NCI-H526 treated with DMSO at 0.1 percent for 48 hours (cell line): Measurements from ENCODE around the gene STK38.
"Not testable (repeated sequence)": the region's sequence is repeated elsewhere in the genome, so short reads cannot be mapped to it uniquely, and the experiment has no call there.

Source experiments
- DNase-seq: peaks from one replicate; lab custom pipeline; 2025; lab: John Stamatoyannopoulos, UW

STK38 gene

DNA sequence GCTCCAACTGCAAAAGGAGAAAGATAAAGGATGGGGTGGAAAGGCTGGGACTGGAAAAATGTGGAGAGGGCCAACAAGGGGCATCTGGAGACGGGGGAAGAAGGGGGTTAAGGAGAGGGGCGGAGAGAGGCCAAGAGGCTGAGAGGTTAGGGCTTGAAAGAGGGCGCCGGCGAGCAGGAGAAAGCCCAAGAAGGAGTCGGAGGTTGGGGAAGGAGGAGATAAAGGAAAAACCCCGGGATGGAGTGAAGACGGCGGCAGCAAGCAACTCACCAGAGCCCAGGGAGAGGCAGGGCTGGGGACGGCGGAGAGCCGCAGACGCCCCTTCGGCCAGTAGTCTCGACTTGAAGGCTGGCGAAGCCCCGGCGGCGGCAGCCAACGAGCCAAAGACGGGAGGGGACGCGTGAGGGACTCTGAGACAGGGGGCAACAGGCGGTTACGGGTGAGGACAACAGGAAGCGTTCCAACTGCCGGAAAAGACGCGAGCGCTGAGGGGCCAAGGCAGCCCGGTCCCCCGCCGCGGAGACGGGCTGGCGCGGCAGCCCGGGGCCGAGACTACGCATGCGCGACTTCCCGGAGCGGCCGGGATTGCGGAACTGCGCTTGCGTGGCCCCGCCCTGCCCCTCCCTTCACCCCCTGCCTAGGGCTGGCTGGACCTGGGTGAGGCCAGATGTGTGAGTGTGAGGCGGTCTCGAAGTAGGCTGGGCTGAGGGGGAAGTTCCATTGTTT lies at the start of gene STK38:
Gene STK38, minus strand, starts transcription at position 560 of the 726 bp plus-strand sequence. CDS start 7,277 bp downstream, outside the sequence.
- peak; percentile 79 for DNase-seq

- DNase-seq = no peak
Observed at GRCh38 chr6:36596356-36596755, 49.1 kb upstream of the STK38 start.

DNA sequence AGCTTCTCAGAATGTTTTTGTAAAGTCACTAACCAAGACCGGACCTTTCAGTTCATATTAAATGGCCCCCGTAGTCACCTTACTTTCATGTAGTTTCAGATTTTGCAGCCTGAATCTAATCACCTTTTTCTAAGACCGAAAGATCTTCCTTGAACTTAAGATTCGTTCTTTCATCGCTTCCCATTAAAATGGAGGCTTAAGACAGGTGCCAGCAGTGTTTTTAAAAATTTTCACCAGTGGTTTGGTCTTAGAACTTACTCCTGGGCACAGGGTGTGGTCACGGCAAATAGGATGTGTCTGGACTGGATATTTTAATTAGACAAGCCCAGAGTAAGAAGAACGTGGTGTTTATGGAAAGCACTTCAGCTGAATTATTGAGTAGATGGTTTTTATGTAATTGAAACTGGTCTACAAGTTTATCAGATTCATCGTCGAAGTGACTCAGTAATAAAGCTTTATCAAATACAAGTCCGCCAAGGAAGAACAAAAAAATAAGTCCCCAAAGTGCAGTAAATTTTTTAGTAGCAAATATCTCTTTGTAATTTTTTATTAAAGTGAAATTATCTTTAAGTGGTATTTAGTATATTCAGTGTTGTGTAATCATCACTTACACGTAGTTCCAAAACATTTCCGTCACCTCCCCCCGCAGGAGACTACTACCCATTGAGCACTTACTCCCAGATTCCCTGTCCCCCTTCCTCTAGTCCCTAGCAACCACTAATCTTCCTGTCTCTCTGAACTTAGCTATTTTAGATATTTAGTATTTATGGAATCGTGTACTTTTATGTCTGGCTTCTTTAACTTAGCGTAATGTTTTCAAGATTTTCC lies 47.8 kb upstream of the STK38 start:
- DNase-seq = peak; percentile 34

- peak; percentile 98 for DNase-seq
Observed at GRCh38 chr6:36594029-36594815, 46.9 kb upstream of the STK38 start, which contains the start of gene SRSF3. Gene SRSF3 (plus strand): TSS chr6:36594362. CDS start chr6:36596763, 2,401 bp downstream.

- DNase-seq = peak; percentile 94
Observed at GRCh38 chr6:36593569-36594028, 46.3 kb upstream of the STK38 start.

DNA sequence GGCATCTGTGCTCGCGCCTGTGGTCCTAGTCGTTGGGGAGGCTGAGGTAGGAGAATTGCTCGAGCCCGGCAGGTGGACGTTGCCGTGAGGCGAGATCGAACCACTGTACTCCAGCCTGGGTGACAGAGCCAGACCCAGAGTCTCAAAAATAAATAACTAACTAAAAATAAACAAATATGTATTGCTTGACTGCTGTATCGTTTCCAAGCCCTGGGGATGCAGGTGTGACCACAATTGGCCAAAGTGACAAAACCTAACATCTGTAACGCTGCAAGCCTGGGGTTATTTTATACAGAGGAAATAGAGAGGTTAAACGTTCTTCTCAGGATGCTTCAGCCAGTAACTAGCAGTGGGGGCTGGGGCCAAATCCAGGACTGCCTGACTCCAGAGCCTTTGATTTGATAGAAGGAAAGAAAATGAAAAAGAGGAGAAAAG lies 45.0 kb upstream of the STK38 start:
- DNase-seq = no peak

DNA sequence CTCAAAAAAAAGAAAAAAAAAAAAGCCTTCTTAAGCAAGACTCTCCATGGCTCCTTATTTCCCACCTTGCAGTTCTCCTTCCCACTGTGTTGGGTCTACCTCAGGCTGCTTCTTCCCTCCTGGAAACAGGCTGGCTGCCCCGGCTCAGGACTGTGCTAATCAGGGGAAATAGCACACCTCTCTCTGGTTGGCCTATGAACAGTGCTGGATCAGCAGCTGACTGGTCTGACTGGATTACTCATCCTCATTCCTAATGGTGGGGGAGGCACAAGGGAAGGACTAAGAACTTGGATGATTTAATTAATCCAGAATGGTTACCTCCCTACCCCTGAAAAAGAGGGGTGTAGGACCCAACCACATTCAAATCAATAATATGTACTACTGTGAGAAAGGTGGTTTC lies 43.0 kb upstream of the STK38 start:
- DNase-seq = no peak

DNA sequence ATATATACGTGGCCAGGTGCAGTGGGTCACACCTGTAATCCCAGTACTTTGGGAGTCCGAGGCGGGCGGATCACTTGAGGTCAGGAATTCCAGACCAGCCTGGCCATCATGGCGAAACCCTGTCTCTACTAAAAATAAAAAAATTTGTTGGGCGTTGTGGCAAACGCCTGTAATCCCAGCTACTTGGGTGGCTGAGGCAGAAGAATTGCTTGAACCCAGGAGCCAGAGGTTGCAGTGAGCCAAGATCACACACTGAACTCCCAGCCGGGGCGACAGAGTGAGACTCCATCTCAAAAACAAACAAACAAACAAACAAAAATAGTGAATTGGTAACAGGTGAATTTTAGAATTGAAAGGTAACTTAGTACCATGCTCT lies 41.7 kb upstream of the STK38 start:
- DNase-seq = not testable (repeated sequence)

DNA sequence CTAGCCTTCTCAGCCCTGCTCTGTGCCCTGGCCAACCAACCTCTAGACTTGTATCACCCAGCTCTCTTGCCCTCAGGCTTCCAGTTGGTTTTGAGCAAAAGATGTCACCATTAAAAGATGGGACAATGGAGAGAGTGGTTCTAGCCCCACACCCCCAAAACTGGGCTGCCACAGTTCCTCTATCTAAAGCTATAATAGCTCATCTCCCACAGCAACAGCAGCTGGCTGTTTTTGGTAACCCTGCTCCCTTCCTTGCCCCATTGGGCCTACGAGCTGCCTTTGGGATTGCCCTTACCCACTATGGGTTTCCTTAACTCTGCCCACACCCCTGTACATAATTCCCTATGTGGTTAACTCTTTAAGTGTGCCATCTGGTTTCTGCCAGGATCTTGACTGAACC lies 39.3 kb upstream of the STK38 start:
- no peak for DNase-seq

DNA sequence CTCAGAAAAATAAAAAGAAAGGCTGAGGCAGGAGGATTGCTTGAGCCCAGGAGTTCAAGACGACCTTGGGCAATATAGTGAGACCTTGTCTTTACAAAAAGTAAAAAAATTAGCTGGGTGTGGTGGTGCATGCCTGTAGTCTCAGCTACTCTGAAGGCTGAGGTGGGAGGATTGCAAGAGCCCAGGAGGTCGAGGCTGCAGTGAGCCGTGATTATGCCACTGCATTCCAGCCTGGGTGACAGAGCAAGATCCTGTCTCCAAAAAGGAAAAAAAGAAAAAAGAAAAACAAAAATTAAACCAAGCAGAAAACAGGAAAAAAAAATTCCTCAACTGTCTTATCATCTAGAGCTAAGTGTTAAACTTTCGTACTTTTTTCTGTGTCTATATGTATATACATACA lies 34.4 kb upstream of the STK38 start:
- DNase-seq = no peak

DNA sequence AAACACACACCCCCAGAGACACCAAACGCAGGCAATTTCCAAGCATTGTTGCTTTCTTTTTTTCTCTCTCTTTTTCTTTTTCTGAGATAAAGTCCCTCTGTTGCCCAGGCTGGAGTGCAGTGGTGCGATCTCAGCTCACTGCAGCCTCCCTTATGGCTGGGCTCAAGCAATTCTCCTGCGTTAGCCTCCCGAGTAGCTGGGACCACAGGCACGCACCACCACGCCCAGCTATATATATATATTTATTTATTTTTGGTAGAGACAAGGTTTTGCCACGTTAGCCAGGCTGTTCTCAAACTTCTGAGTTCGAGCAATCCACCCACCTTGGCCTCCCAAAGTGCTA lies 32.9 kb upstream of the STK38 start:
- no peak for DNase-seq

DNA sequence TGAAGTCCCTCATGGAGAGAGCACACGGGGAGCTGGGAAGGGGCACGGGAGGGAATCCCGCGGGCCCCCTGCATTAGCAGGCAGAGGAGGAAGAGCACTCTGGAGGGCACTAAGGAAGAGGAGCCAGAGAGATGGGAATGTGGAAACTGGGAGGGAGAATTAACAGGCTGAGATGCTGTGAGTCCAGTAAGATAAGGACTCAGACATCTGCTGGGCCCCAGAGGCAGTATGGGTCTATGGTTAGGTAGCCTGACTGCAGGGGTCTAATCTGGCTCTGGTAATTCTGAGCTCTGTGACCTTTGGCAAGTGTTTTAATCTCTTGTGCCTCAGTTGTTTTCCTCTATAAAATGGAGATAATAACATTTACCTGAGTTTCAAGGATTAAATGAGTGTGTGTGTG lies 31.2 kb upstream of the STK38 start:
- no peak for DNase-seq

GRCh38 chr6:36578030-36578429 lies 30.8 kb upstream of the STK38 start:
- no peak for DNase-seq

DNA sequence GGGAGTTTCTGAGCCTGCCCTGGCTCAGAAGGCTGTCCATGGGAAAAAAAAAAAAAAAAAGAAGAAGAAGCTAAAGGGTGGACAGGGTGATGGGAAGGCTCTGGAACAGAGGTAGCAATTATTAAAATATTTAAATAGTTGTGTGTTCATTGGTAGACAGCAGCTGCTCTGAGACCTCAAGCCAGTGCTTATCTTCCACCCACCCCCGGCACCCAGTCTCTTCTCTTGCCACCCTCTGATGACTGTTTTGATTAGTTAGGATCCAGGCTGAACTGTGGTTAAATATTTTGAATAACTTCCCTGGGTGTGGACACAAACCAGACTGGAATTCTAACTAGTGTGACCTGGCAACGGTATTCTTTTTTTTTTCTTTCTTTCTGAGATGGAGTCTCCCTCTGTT lies 30.0 kb upstream of the STK38 start:
- peak; percentile 98 for DNase-seq

GRCh38 chr6:36576578-36576977 lies 29.3 kb upstream of the STK38 start:
- no peak for DNase-seq

GRCh38 chr6:36574679-36575078 lies 27.4 kb upstream of the STK38 start:
- no peak for DNase-seq

DNA sequence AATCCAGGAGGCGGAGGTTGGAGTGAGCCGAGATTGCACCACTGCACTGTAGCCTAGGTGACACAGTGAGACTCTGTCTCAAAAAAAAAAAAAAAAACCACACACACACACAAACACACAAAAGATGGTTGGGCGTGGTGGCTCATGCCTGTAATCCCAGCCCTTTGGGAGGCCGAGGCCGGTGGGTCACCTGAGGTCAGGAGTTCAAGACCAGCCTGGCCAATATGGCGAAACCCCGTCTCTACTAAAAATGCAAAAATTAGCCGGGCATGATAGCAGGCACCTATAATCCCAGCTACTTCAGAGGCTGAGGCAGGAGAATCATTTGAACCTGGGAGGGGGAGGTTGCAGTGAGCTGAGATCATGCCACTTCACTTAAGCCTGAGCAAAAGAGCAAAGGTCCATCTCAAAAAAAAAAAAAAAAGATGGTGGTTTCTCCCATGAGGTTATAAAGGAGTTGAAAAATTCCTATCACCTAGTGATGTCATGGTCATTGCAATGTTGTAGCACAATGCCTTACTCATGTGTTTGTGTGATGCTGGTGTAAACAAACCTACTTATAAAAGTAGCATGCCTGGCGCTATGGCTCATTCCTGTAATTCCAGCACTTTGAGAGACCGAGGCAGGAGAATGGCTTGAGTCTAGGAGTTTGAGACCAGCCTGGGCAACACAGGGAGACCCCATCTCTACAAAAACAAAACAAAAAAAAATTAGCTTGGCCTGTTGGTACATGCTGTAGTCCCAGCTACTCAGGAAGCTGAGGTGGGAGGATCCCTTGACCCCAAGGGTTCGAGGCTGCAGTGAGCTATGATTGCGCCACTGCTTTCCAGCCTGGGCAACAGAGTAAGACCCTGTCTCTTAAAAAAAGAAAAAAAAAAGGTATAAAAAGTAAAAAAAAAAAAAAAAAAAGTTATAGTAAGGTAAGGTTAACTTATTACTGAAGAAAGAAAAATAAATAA lies 25.4 kb upstream of the STK38 start:
- DNase-seq = not testable (repeated sequence)

GRCh38 chr6:36571122-36572043 lies 24.1 kb upstream of the STK38 start:
- no peak for DNase-seq

- no peak for DNase-seq
Observed at GRCh38 chr6:36570264-36570663, 23.0 kb upstream of the STK38 start.

DNA sequence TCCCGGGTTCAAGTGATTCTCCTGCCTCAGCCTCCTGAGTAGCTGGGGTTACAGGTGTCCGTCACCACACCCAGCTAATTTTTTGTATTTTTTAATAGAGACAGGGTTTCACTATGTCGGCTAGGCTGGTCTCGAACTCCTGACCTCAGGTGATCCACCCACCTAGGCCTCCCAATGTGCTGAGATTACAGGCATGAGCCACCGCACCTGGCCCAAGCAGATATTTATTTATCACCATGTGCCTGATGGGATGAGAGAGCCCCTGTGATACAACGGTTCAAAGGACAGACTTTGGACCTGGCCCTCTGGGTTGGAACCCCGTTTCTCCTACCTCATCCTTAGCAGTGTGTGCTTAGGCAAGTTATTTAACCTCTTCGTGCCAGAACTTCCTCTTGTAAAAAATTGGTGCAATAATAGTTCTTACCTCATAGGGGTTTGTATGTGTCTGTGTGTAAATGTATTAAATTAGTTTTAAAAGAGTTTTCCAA lies 19.2 kb upstream of the STK38 start:
- DNase-seq = no peak
